GM21529 (cell line): ENCODE results near the gene MYCBP.

Source experiments
- ATAC-seq: cut with Tn5 transposase; IDR thresholded peaks from one replicate; pipeline ENCODE4 v1.9.1; 2021; ENCODE audit not compliant: unreplicated experiment

MYCBP gene

GRCh38 chr1:38826886-38827285, 46.3 kb downstream of the MYCBP start:
- ATAC-seq, result no peak

- no peak for ATAC-seq
These were observed 46.9 kb downstream of the MYCBP start for GRCh38 chr1:38826262-38826661.

GRCh38 chr1:38820860-38821259, 52.3 kb downstream of the MYCBP start:
- ATAC-seq, result no peak

GRCh38 chr1:38819516-38819915, 53.6 kb downstream of the MYCBP start:
- no peak for ATAC-seq

GRCh38 chr1:38819040-38819439, 54.1 kb downstream of the MYCBP start:
- no peak for ATAC-seq

- ATAC-seq, result no peak
These were observed 54.8 kb downstream of the MYCBP start for GRCh38 chr1:38818175-38818976.

- ATAC-seq, result no peak
These were observed 55.6 kb downstream of the MYCBP start for GRCh38 chr1:38817267-38818174.

GRCh38 chr1:38815903-38816627, 57.1 kb downstream of the MYCBP start:
- ATAC-seq, result peak; percentile 84

- no peak for ATAC-seq
These were observed 58.1 kb downstream of the MYCBP start for GRCh38 chr1:38814984-38815464.

- no peak for ATAC-seq
These were observed 58.6 kb downstream of the MYCBP start for GRCh38 chr1:38814444-38814983.

GRCh38 chr1:38812981-38813380, 60.2 kb downstream of the MYCBP start:
- ATAC-seq, result no peak
